K562 (cell line): ENCODE data around the gene NDUFC2. TPM values are rescaled to one million over a fixed set of nuclear protein-coding genes. Genes with fewer than 3 reads are reported as not detected.
"Not testable (repeated sequence)": the region's sequence is repeated elsewhere in the genome, so short reads cannot be mapped to it uniquely, and the experiment has no call there.

Source experiments
- ATAC-seq: fragments of 200-7000 bp; cut with Tn5 transposase; 3 replicates; pipeline ENCODE4 v1.9.1; 2020; ENCODE audit warnings: moderate library complexity
- BruUV-seq: library from RNA; stranded (reverse); fragments of 400-500 nt; replicated peaks from 2 replicates; lab custom pipeline; 2021; lab: Mats Ljungman, UMichigan
- CTCF ChIA-PET: fragments of 300-600 bp; formaldehyde crosslinking; extraction: SDS; loops from one replicate; lab custom pipeline; 2021; ENCODE audit warnings: low intra/inter-chr PET ratio; lab: Yijun Ruan, JAX
- POLR2A ChIA-PET: fragments of 300-600, 350-650 bp; sonication (Branson Sonifier 250); formaldehyde crosslinking; extraction: SDS; loops from one replicate; lab custom pipeline; 2021; ENCODE audit warnings: antibody characterized with exemption, inconsistent platforms; lab: Yijun Ruan, JAX
- DNase-seq, 4 experiments: peaks; one replicate each; pipeline versions ENCODE4 v3.0.0 to v3.0.0-alpha.2; 2011 to 2018; ENCODE audit warnings: low spot score in 3 of 4, mixed read lengths in 3 of 4; ENCODE audit errors: extremely low read depth in 1 of 4
- FAIRE-seq: peaks from 2 replicates; lab custom pipeline; 2011; peaks lifted over from hg19 to GRCh38; lab: Jason Lieb, UNC
- H2AFZ ChIP-seq: 2 replicates; pipeline ENCODE4 v1.6.0; 2011; ENCODE audit warnings: low read depth, low read length, control low read depth, inconsistent platforms
- H3K27ac ChIP-seq: fragments of 200-600 bp; 3 replicates; pipeline ENCODE4 v1.8.0; 2011; ENCODE audit warnings: low read depth, mild to moderate bottlenecking, control low read depth, inconsistent platforms, low read length, moderate library complexity, mixed read lengths; ENCODE audit errors: extremely low read depth
- H3K27me3 ChIP-seq, 2 experiments: fragments of 300-600 bp in 1 of 2; 2 replicates in 1 of 2; 3 replicates in 1 of 2; pipeline versions ENCODE4 v1.6.0 to v1.8.0; 2011; ENCODE audit warnings: inconsistent platforms in 2 of 2, low read length in 2 of 2, mild to moderate bottlenecking in 1 of 2, mixed read lengths in 1 of 2, moderate library complexity in 1 of 2; ENCODE audit not compliant: control insufficient read depth in 2 of 2, insufficient read depth in 2 of 2
- H3K36me3 ChIP-seq: fragments of 300-600 bp; 3 replicates; pipeline ENCODE4 v1.8.0; 2011; ENCODE audit warnings: mild to moderate bottlenecking, low read length, inconsistent platforms; ENCODE audit not compliant: control insufficient read depth, insufficient read depth
- H3K4me1 ChIP-seq, 2 experiments: fragments of 200-600 bp in 1 of 2; replicated peaks in 1 of 2; 2 replicates in 1 of 2; 3 replicates in 1 of 2; pipeline versions ENCODE4 v1.5.1 to v1.8.0; 2011; ENCODE audit warnings: inconsistent platforms in 2 of 2, low read length in 2 of 2, mild to moderate bottlenecking in 1 of 2, mixed read lengths in 1 of 2, moderate library complexity in 1 of 2; ENCODE audit not compliant: control insufficient read depth in 2 of 2, insufficient read depth in 2 of 2
- H3K4me2 ChIP-seq: 2 replicates; pipeline ENCODE4 v1.6.1; 2011; ENCODE audit warnings: low read length, control low read depth, inconsistent platforms, mixed read lengths; ENCODE audit not compliant: insufficient read depth
- H3K4me3 ChIP-seq: fragments of 200-600 bp; sonication (generic), shearing (Covaris generic); 2 replicates; pipeline ENCODE4 v1.5.1; 2016; ENCODE audit warnings: control low read depth, inconsistent platforms
- H3K79me2 ChIP-seq: fragments of 200-600 bp; 3 replicates; pipeline ENCODE4 v1.8.0; 2011; ENCODE audit warnings: low read length, inconsistent platforms; ENCODE audit not compliant: control insufficient read depth, insufficient read depth
- H3K9ac ChIP-seq, 2 experiments: 2 replicates each; pipeline versions ENCODE4 v1.6.0 to v1.6.1; 2011; ENCODE audit warnings: low read depth in 2 of 2, low read length in 2 of 2, control low read depth in 1 of 2, inconsistent platforms in 1 of 2, mild to moderate bottlenecking in 1 of 2, mixed read lengths in 1 of 2; ENCODE audit not compliant: insufficient read depth in 1 of 2
- H3K9me1 ChIP-seq: one replicate; pipeline ENCODE4 v1.6.0; 2011; ENCODE audit warnings: inconsistent platforms, mild to moderate bottlenecking, low read length, moderate library complexity; ENCODE audit not compliant: control insufficient read depth, insufficient read depth
- H3K9me3 ChIP-seq: replicated peaks from 2 replicates; pipeline ENCODE4 v1.5.1; 2011; ENCODE audit warnings: low read depth, low read length, inconsistent platforms; ENCODE audit not compliant: control insufficient read depth, insufficient read depth
- H4K20me1 ChIP-seq: replicated peaks from 2 replicates; pipeline ENCODE4 v1.6.1; 2011; ENCODE audit warnings: low read length, inconsistent platforms, mixed read lengths; ENCODE audit not compliant: control insufficient read depth, insufficient read depth
- ARID1B ChIP-seq: fragments of 450-650 bp; IDR thresholded peaks from 2 replicates; pipeline ENCODE4 v1.6.1; 2016; ENCODE audit warnings: antibody characterized with exemption, mild to moderate bottlenecking, inconsistent platforms
- FOSL1 ChIP-seq: fragments of 200-800 bp; sonication (Bioruptor generic); conservative IDR thresholded peaks from 2 replicates; pipeline ENCODE4 v1.6.1; 2016; ENCODE audit warnings: missing genetic modification characterization, missing compliant biosample characterization
- HDAC1 ChIP-seq, 2 experiments: fragments of 450-650 bp; IDR thresholded peaks; 2 replicates each; pipeline ENCODE4 v1.6.1; 2016 to 2017; ENCODE audit warnings: inconsistent platforms in 1 of 2, mild to moderate bottlenecking in 1 of 2, moderate library complexity in 1 of 2
- JUND ChIP-seq, 2 experiments: IDR thresholded peaks; 2 replicates in 1 of 2; 3 replicates in 1 of 2; pipeline ENCODE4 v1.6.1; 2011; ENCODE audit warnings: borderline replicate concordance in 2 of 2, low read depth in 2 of 2, low read length in 2 of 2, improper control_type of control experiment in 1 of 2, missing biosample characterization in 1 of 2, missing genetic modification characterization in 1 of 2, missing genetic modification reagents in 1 of 2
- MAFG ChIP-seq: fragments of 450-650 bp; conservative IDR thresholded peaks from 2 replicates; pipeline ENCODE4 v1.6.1; 2016; ENCODE audit warnings: missing genetic modification characterization, missing compliant biosample characterization
- SMARCA4 ChIP-seq: fragments of 450-650 bp; IDR thresholded peaks from 2 replicates; pipeline ENCODE4 v1.6.1; 2016
- SOX6 ChIP-seq: fragments of 450-650 bp; IDR thresholded peaks from 2 replicates; pipeline ENCODE4 v1.6.1; 2014; ENCODE audit warnings: mild to moderate bottlenecking
- ZEB2 ChIP-seq: fragments of 450-650 bp; IDR thresholded peaks from 2 replicates; pipeline ENCODE4 v1.6.1; 2016
- ZNF121 ChIP-seq: sonication (generic); formaldehyde crosslinking; conservative IDR thresholded peaks from 2 replicates; pipeline ENCODE4 v1.8.0; 2022; ENCODE audit warnings: missing genetic modification reagents
- ZNF316 ChIP-seq: fragments of 450-650 bp; IDR thresholded peaks from 2 replicates; pipeline ENCODE4 v1.6.1; 2016
- ZNF384 ChIP-seq: IDR thresholded peaks from 2 replicates; pipeline ENCODE4 v1.6.1; 2012; ENCODE audit warnings: low read depth, low read length, improper control_type of control experiment
- WGBS: fragments of 100-300 bp; shearing (Covaris generic); methylation state at CpG from one replicate; pipeline ENCODE4 v1.1.6; 2016; ENCODE audit warnings: low coverage, mixed read lengths; ENCODE audit not compliant: insufficient coverage; ENCODE audit errors: missing lambda C conversion rate; 5-methylcytosine and 5-hydroxymethylcytosine counted together
- in situ Hi-C: fragments of 300-500 bp; cut with MboI; formaldehyde crosslinking; loops from 4 replicates; pipeline ENCODE4 v1.15.0; 2018; ENCODE audit warnings: inconsistent platforms, mixed read lengths
- intact Hi-C: fragments of 100-400 bp; cut with micrococcal nuclease; formaldehyde crosslinking; loops from 2 replicates; pipeline ENCODE4 v1.14.2; 2022
- polyA plus RNA-seq, 8 experiments: library from polyadenylated mRNA; depleted of rRNA in 4 of 8; stranded (reverse) in 5 of 8; unstranded in 3 of 8; fragments of >200 nt; fragmentation: Nextera tagmentation in 2 of 8; fragmentation: Illumina TruSeq in 1 of 8; extraction: Ambion mirVana in 2 of 8; extraction: Trizol in 1 of 8; gene quantifications; 2 replicates each; pipeline versions ENCODE4 v1.2.1 to v1.2.3, GENCODE V29; 2011 to 2014; ENCODE audit warnings: inconsistent platforms in 1 of 8, missing spikeins in 1 of 8
- total RNA-seq, 7 experiments: library from RNA; depleted of rRNA in 6 of 7; stranded (reverse); fragments of >200 nt in 6 of 7; fragmentation: Illumina TruSeq in 2 of 7; extraction: Trizol in 2 of 7; gene quantifications; 2 replicates each; pipeline versions ENCODE4 v1.2.1 to v1.2.3, GENCODE V29; 2011 to 2021; ENCODE audit warnings: low replicate concordance in 1 of 7
- TF ChIP-seq, protein P1 (sequence below), 2 experiments: fragments of 450-650 bp in 1 of 2; sonication (generic) in 1 of 2; formaldehyde crosslinking in 1 of 2; IDR thresholded peaks in 1 of 2; conservative IDR thresholded peaks in 1 of 2; 2 replicates each; pipeline versions ENCODE4 v1.6.1 to v1.8.1; 2016 to 2023; ENCODE audit warnings: mild to moderate bottlenecking in 2 of 2, moderate library complexity in 2 of 2, inconsistent platforms in 1 of 2, missing genetic modification reagents in 1 of 2
- TF ChIP-seq, protein P2 (sequence below): fragments of 450-650 bp; IDR thresholded peaks from 2 replicates; pipeline ENCODE4 v1.6.1; 2016

The NDUFC2 gene
- total and polyA plus RNA-seq, 9 of the 15 experiments (the other 6 are each of a cell fraction or from before 2014, with no cell fraction given), result 168 to 1,119 (median 442) TPM

GRCh38 chr11:78028423-78028822, 51.2 kb downstream of the NDUFC2 start:
- in situ Hi-C loops, H3K9me3 ChIP-seq, H3K27ac ChIP-seq, H3K4me2 ChIP-seq, CTCF ChIA-PET, H4K20me1 ChIP-seq, BruUV-seq, intact Hi-C loops, FAIRE-seq, H3K9me1 ChIP-seq: not testable (repeated sequence)
- DNase-seq (peak in 1 of 4 experiments; percentile 37), ATAC-seq (peak; percentile 47)
- H2AFZ ChIP-seq, result 0 out of 2 replicates have a peak overlapping the region, but pooled peaks have one; percentile 23
- H3K4me1 ChIP-seq, result peaks cover 6 to 17% of the 10 kb centered on the region in 2 experiments
- POLR2A ChIA-PET, result interaction anchor here (0.7 to 1.1 kb wide), 3 partner anchors 12 to 18 kb away, joined by 3 read pairs; no protein-coding TSS in a partner anchor
- TF ChIP-seq FOSL1 (tag), result peak; percentile 81
- TF ChIP-seq ARID1B, result peak; percentile 39
- TF ChIP-seq SOX6, result peak; percentile 40; the same call in 1 of the 2 replicates
- TF ChIP-seq HDAC1 (IDR thresholded peaks at IDR 0.05), result 0 out of 4 replicates have a peak, but pooled peaks of 1 of the 2 experiments have one; percentile 24
- peak; percentile 39; the same call in 1 of the 2 replicates for TF ChIP-seq ZNF316
- TF ChIP-seq ZNF121 (CRISPR knock-in tag), result 0 out of 2 replicates have a peak, but pooled peaks have one; percentile 8
- peak; percentile 74 for TF ChIP-seq JUND (IDR thresholded peaks at IDR 0.05; ENCODE audit: borderline replicate concordance, low read depth, low read length)
- peak; percentile 35; the same call in 2 of the 3 replicates for TF ChIP-seq JUND (tag; IDR thresholded peaks at IDR 0.05; ENCODE audit: borderline replicate concordance, low read depth, low read length)
- TF ChIP-seq ZEB2, result peak; percentile 42; the same call in 1 of the 2 replicates
- TF ChIP-seq SMARCA4, result peak; percentile 62
- TF ChIP-seq, protein P1, sequence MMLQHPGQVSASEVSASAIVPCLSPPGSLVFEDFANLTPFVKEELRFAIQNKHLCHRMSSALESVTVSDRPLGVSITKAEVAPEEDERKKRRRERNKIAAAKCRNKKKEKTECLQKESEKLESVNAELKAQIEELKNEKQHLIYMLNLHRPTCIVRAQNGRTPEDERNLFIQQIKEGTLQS (IDR thresholded peaks at IDR 0.05), result peak; percentile 77
- TF ChIP-seq, protein P1 (CRISPR knock-in tag; conservative IDR thresholded peaks at IDR 0.05), result not testable (repeated sequence)
- TF ChIP-seq, protein P2, sequence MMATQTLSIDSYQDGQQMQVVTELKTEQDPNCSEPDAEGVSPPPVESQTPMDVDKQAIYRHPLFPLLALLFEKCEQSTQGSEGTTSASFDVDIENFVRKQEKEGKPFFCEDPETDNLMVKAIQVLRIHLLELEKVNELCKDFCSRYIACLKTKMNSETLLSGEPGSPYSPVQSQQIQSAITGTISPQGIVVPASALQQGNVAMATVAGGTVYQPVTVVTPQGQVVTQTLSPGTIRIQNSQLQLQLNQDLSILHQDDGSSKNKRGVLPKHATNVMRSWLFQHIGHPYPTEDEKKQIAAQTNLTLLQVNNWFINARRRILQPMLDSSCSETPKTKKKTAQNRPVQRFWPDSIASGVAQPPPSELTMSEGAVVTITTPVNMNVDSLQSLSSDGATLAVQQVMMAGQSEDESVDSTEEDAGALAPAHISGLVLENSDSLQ, result peak; percentile 25; the same call in 1 of the 2 replicates
- TF ChIP-seq ZNF384, result peak; percentile 84
- 0 out of 2 replicates have a peak, but pooled peaks have one; percentile 7 for TF ChIP-seq MAFG (tag)
- TF ChIP-seq, all 486 proteins: peak for 13; not testable (repeated sequence) for 473
- not testable (repeated sequence) for H3K27me3 ChIP-seq, H3K79me2 ChIP-seq, H3K9ac ChIP-seq, H3K36me3 ChIP-seq, H3K4me3 ChIP-seq
- 46% methylated on average over 8 of the region's 9 CpGs for WGBS
